ENCODE measurements around the gene MUC22. TPM values are rescaled to one million over a fixed set of nuclear protein-coding genes. Genes with fewer than 3 reads are reported as not detected.

The MUC22 gene
- total and polyA plus RNA-seq, 10 of the 15 experiments (the other 5 are each of a cell fraction or from before 2014, with no cell fraction given): under 0.01 to 0.09 (median 0.04) TPM; not detected in 4

GRCh38 chr6:31060145-31060544 is 49.9 kb downstream of the MUC22 start:
- intact Hi-C loops (cut with micrococcal nuclease; ENCODE audit: unreplicated experiment) (no loop called here), in situ Hi-C loops (cut with MboI) (no loop called here)
- Histone ChIP-seq H3K27ac (ENCODE audit: control insufficient read depth, insufficient read depth) (no peak overlapping the region), H3K79me2 (ENCODE audit: control insufficient read depth, insufficient read depth, low read length) (no peaks in the 10 kb centered on the region), H3K9me3 (replicated peaks; ENCODE audit: control insufficient read depth, insufficient read depth, low read length) (no peaks in the 10 kb centered on the region; the same call in 2 of the 3 replicates), H4K20me1 (ENCODE audit: control insufficient read depth, insufficient read depth) (no peaks in the 10 kb centered on the region; the same call in 1 of the 2 replicates), H3K9ac (ENCODE audit: control insufficient read depth, insufficient read depth, low read length) (no peak overlapping the region), H3K27me3 (replicated peaks in 1 of 2; ENCODE audit: control insufficient read depth in 2 of 2, insufficient read depth in 2 of 2, low read length in 1 of 2) (no peaks in the 10 kb centered on the region; a peak in 1 of 4 replicates), H3K4me1 (ENCODE audit: control insufficient read depth, insufficient read depth, low read length) (no peaks in the 10 kb centered on the region), H3K4me3 (no peak overlapping the region), H3K4me2 (ENCODE audit: control insufficient read depth, insufficient read depth) (no peak overlapping the region), H2AFZ (ENCODE audit: control insufficient read depth, low read depth, low read length) (no peak overlapping the region), H3K36me3 (ENCODE audit: control insufficient read depth in 2 of 2, insufficient read depth in 2 of 2, low read length in 1 of 2) (0 out of 4 replicates have a peak, but pooled peaks cover 0 to 2% of the 10 kb centered on the region in 2 experiments)
- ATAC-seq (no peak), DNase-seq (ENCODE audit: low read depth, low spot score) (no peak), FAIRE-seq (no peak)
- no peak for TF ChIP-seq DPF2 (IDR thresholded peaks at IDR 0.05)
- TF ChIP-seq PML (IDR thresholded peaks at IDR 0.05; ENCODE audit: low read length): no peak
- no peak for TF ChIP-seq CUX1 (IDR thresholded peaks at IDR 0.05; ENCODE audit: insufficient replicate concordance, low read depth, low read length)
- no peak for TF ChIP-seq ATF7 (IDR thresholded peaks at IDR 0.05; ENCODE audit: low read depth)
- no peak for TF ChIP-seq YBX1 (IDR thresholded peaks at IDR 0.05)
- TF ChIP-seq MEF2B (IDR thresholded peaks at IDR 0.05; ENCODE audit: partially characterized antibody, poor library complexity, severe bottlenecking): no peak
- TF ChIP-seq CHD4 (IDR thresholded peaks at IDR 0.05): no peak
- TF ChIP-seq RELB (IDR thresholded peaks at IDR 0.05; ENCODE audit: low read depth): no peak
- TF ChIP-seq TARDBP (IDR thresholded peaks at IDR 0.05; ENCODE audit: borderline replicate concordance): no peak
- no peak for TF ChIP-seq STAT3 (IDR thresholded peaks at IDR 0.05; ENCODE audit: low read depth, low read length)
- TF ChIP-seq MEF2A (IDR thresholded peaks at IDR 0.05; ENCODE audit: insufficient read depth, low read depth, low read length): no peak
- ChIA-PET POLR2A (no interaction called here), RAD21 (ENCODE audit: unreplicated experiment) (no interaction called here), CTCF (interaction anchor here (0.6 to 5.1 kb wide), 4 partner anchors 9 to 27 kb away, joined by 3 to 27 read pairs (median 13); no protein-coding TSS in a partner anchor), SMC1A (ENCODE audit: uncharacterized antibody, unreplicated experiment) (interaction anchor here (1.0 kb wide), 2 partner anchors 19 to 36 kb away, joined by 3 read pairs; no protein-coding TSS in a partner anchor)
- no TSS peak for BruUV-seq (replicated peaks)
- WGBS (ENCODE audit: insufficient coverage, insufficient replicate concordance, low lambda C conversion rate, missing lambda C conversion rate): 83% methylated on average over 8 of the region's 8 CpGs

Measured in GM12878 (cell line).